HUES48 (cell line): ENCODE results near the gene CLSTN2.

ENCODE experiments used
- H3K27ac ChIP-seq: one replicate; pipeline ENCODE4 v1.7.0; 2013; ENCODE audit warnings: low read depth, low read length, inconsistent platforms
- H3K27me3 ChIP-seq: 2 replicates; pipeline ENCODE4 v1.6.1; 2013; ENCODE audit warnings: mild to moderate bottlenecking, low read length; ENCODE audit not compliant: control insufficient read depth, insufficient read depth
- H3K36me3 ChIP-seq: 2 replicates; pipeline ENCODE4 v1.6.1; 2013; ENCODE audit warnings: low read length; ENCODE audit not compliant: control insufficient read depth, insufficient read depth
- H3K4me1 ChIP-seq: 2 replicates; pipeline ENCODE4 v1.6.1; 2013; ENCODE audit warnings: mild to moderate bottlenecking, low read length; ENCODE audit not compliant: control insufficient read depth, insufficient read depth
- H3K4me3 ChIP-seq: 2 replicates; pipeline ENCODE4 v1.5.1; 2013; ENCODE audit warnings: mild to moderate bottlenecking, low read depth, low read length
- H3K9ac ChIP-seq: 2 replicates; pipeline ENCODE4 v1.6.1; 2013; ENCODE audit warnings: mild to moderate bottlenecking, low read depth, low read length, moderate library complexity
- H3K9me3 ChIP-seq: 2 replicates; pipeline ENCODE4 v1.6.1; 2013; ENCODE audit warnings: low read length; ENCODE audit not compliant: control insufficient read depth, insufficient read depth

Gene CLSTN2

DNA sequence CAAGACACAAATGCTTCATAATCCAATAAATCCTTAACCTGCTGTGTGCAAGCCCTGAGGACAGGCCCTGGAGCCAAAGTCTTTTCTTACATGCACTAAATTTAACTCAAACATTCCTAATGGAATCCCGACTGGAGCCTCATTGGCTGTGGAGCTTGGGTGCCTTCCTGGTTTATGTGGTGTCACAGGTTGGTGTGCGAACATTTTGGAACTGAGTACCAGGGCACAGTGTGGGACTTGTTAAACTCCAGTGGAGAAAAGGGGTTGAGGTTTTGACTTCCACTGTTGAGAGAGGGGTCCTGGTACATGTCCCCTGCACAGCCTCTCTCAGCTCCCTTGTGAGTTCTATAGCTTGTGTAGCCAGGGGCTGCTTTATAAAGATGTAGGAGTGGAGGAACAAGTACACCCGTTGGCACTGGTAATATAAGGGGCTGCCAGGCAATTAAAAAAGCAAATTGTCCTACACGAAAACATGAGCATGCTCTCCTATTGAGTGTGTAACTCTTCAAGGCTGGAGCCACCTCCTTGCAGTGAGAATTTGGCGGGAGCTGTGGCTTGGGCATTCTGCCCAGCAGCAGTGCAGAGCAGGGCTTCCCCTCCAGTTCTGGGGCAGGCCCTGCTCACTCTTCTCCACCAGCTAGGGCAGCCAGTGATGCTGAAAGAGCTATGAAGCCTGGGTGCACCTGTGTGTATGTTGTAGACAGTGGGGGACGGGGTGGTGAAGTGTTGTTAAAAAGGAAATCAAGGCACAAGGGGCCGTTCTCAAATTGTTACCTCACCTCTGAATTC lies 218.1 kb downstream of the CLSTN2 start:
- Histone ChIP-seq H3K36me3 (no peaks in the 10 kb centered on the region), H3K4me3 (no peak overlapping the region), H3K4me1 (no peaks in the 10 kb centered on the region), H3K9ac (no peak overlapping the region), H3K27me3 (no peaks in the 10 kb centered on the region), H3K9me3 (no peaks in the 10 kb centered on the region), H3K27ac (no peak overlapping the region)

- H3K27ac ChIP-seq: no peak overlapping the region
- no peak overlapping the region for H3K9ac ChIP-seq
- H3K27me3 ChIP-seq: no peaks in the 10 kb centered on the region
- no peak overlapping the region for H3K4me3 ChIP-seq
- H3K9me3 ChIP-seq: no peaks in the 10 kb centered on the region
- H3K36me3 ChIP-seq: no peaks in the 10 kb centered on the region
- H3K4me1 ChIP-seq: no peaks in the 10 kb centered on the region
Observed at GRCh38 chr3:140153736-140154135, 218.8 kb downstream of the CLSTN2 start.

GRCh38 chr3:140157161-140157560 lies 222.2 kb downstream of the CLSTN2 start:
- no peak overlapping the region for H3K27ac ChIP-seq
- no peaks in the 10 kb centered on the region for H3K36me3 ChIP-seq
- no peaks in the 10 kb centered on the region for H3K4me1 ChIP-seq
- H3K4me3 ChIP-seq: no peak overlapping the region
- no peak overlapping the region for H3K9ac ChIP-seq
- no peaks in the 10 kb centered on the region for H3K9me3 ChIP-seq
- H3K27me3 ChIP-seq: no peaks in the 10 kb centered on the region

GRCh38 chr3:140159646-140160045 lies 224.7 kb downstream of the CLSTN2 start:
- Histone ChIP-seq H3K27ac (no peak overlapping the region), H3K27me3 (no peaks in the 10 kb centered on the region), H3K4me3 (no peak overlapping the region), H3K4me1 (no peaks in the 10 kb centered on the region), H3K9ac (no peak overlapping the region), H3K36me3 (no peaks in the 10 kb centered on the region), H3K9me3 (no peaks in the 10 kb centered on the region)

DNA sequence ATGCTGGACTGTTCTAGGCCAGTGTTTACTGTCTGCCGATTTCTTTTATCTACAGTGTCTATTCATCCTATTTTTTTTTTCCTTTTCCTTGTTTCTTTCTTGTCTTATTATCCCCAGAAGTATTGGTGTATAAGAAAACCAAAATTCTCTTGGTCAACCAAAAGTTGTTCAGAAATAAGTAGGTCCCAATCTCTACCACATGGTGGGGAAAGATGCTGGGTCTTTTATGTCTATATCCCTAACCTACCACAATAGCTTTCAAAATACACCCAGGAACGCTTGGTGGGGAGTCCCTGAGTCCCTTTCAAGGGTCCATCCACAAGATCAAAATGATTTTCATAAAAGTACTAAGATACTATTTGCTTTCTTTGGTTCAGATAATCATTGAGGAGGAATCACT lies 225.6 kb downstream of the CLSTN2 start:
- Histone ChIP-seq H3K36me3 (no peaks in the 10 kb centered on the region), H3K9ac (no peak overlapping the region), H3K9me3 (no peaks in the 10 kb centered on the region), H3K27ac (no peak overlapping the region), H3K4me3 (no peak overlapping the region), H3K27me3 (no peaks in the 10 kb centered on the region), H3K4me1 (no peaks in the 10 kb centered on the region)

DNA sequence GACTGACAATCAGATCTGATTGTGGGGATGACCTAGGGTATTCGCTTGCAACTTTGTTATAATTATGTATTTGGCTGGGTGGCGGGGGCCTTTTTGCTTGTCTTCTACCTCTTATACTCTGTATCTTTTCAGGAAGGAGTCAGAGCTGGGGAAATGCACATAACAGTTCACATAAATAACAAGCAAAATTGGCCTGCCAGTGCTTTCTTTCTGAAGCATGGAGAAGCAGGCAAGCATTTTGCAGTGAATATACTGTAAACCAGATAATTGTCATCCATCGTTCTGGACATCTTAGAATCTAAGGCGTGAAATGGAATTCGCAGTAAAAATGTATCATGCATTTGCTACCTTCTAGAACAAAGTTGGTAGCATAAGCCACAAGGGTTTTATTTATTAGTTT lies 227.6 kb downstream of the CLSTN2 start:
- H3K4me1 ChIP-seq: no peaks in the 10 kb centered on the region
- no peaks in the 10 kb centered on the region for H3K9me3 ChIP-seq
- no peaks in the 10 kb centered on the region for H3K27me3 ChIP-seq
- no peak overlapping the region for H3K27ac ChIP-seq
- H3K36me3 ChIP-seq: no peaks in the 10 kb centered on the region
- H3K4me3 ChIP-seq: no peak overlapping the region
- no peak overlapping the region for H3K9ac ChIP-seq

- H3K36me3 ChIP-seq: no peaks in the 10 kb centered on the region
- H3K27ac ChIP-seq: no peak overlapping the region
- no peaks in the 10 kb centered on the region for H3K27me3 ChIP-seq
- no peak overlapping the region for H3K4me3 ChIP-seq
- H3K9me3 ChIP-seq: no peaks in the 10 kb centered on the region
- H3K4me1 ChIP-seq: no peaks in the 10 kb centered on the region
- no peak overlapping the region for H3K9ac ChIP-seq
Observed at GRCh38 chr3:140163159-140163763, 228.3 kb downstream of the CLSTN2 start.

- H3K9ac ChIP-seq: no peak overlapping the region
- H3K4me3 ChIP-seq: no peak overlapping the region
- H3K27me3 ChIP-seq: no peaks in the 10 kb centered on the region
- no peaks in the 10 kb centered on the region for H3K9me3 ChIP-seq
- no peaks in the 10 kb centered on the region for H3K36me3 ChIP-seq
- H3K27ac ChIP-seq: no peak overlapping the region
- H3K4me1 ChIP-seq: no peaks in the 10 kb centered on the region
Observed at GRCh38 chr3:140164156-140164555, 229.2 kb downstream of the CLSTN2 start.

GRCh38 chr3:140164922-140165590 lies 230.1 kb downstream of the CLSTN2 start:
- H3K27ac ChIP-seq: no peak overlapping the region
- H3K4me3 ChIP-seq: no peak overlapping the region
- no peaks in the 10 kb centered on the region for H3K27me3 ChIP-seq
- H3K4me1 ChIP-seq: no peaks in the 10 kb centered on the region
- no peak overlapping the region for H3K9ac ChIP-seq
- H3K9me3 ChIP-seq: peaks cover 3% of the 10 kb centered on the region; the same call in 1 of the 2 replicates
- no peaks in the 10 kb centered on the region for H3K36me3 ChIP-seq

DNA sequence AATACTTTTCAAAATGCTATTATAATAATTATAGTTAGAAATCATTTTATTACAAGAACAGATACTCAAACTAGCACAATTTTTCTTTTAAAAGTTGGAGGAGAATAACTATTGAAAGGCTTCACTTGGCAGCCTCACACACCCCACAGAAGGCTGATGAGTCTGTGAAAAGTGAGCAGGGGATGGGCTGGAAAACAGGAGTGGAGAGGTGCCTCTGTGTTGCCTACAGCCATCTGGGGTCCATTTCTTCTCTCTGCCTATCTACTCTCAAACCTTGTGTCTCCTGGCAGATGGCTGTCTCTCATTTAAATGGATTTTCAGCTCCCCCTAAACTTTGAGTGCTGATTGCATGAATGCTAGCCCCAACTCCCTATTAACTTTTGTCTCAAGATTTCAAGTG lies 230.8 kb downstream of the CLSTN2 start:
- Histone ChIP-seq H3K27me3 (no peaks in the 10 kb centered on the region), H3K9me3 (peaks cover 3% of the 10 kb centered on the region; the same call in 1 of the 2 replicates), H3K27ac (no peak overlapping the region), H3K9ac (no peak overlapping the region), H3K36me3 (no peaks in the 10 kb centered on the region), H3K4me3 (no peak overlapping the region), H3K4me1 (no peaks in the 10 kb centered on the region)
